ENCODE data around the gene GRWD1.

GRWD1 gene

GRCh38 chr19:48458016-48458415, 12.2 kb downstream of the GRWD1 start:
- Histone ChIP-seq H3K9me3 (ENCODE audit: low read depth, low read length) (no peaks in the 10 kb centered on the region), H3K4me3 (no peak overlapping the region), H3K36me3 (ENCODE audit: insufficient read depth, low read length) (peaks cover 45% of the 10 kb centered on the region), H3K9ac (ENCODE audit: insufficient read length) (no peak overlapping the region), H3K27ac (no peak overlapping the region)
- TF ChIP-seq FOXP2 (optimal IDR thresholded peaks at IDR 0.05; ENCODE audit: control extremely low read depth, extremely low read length, insufficient read depth) (no peak), EZH2 (IDR thresholded peaks at IDR 0.05) (no peak), POLR2AphosphoS5 (IDR thresholded peaks at IDR 0.05; ENCODE audit: borderline replicate concordance, low read depth, low read length) (no peak)
- DNase-seq (ENCODE audit: low read depth, low spot score), result no peak

GRCh38 chr19:48461651-48461981, 15.8 kb downstream of the GRWD1 start:
- H3K36me3 ChIP-seq (ENCODE audit: insufficient read depth, low read length), result peaks cover 14% of the 10 kb centered on the region
- no peak for TF ChIP-seq POLR2AphosphoS5 (IDR thresholded peaks at IDR 0.05; ENCODE audit: borderline replicate concordance, low read depth, low read length)
- TF ChIP-seq FOXP2 (optimal IDR thresholded peaks at IDR 0.05; ENCODE audit: control extremely low read depth, extremely low read length, insufficient read depth), result no peak
- no peak overlapping the region for H3K4me3 ChIP-seq
- no peak for DNase-seq (ENCODE audit: low read depth, low spot score)
- no peak overlapping the region for H3K9ac ChIP-seq (ENCODE audit: insufficient read length)
- no peak overlapping the region for H3K27ac ChIP-seq
- no peaks in the 10 kb centered on the region for H3K9me3 ChIP-seq (ENCODE audit: low read depth, low read length)

GRCh38 chr19:48461982-48462655, 16.3 kb downstream of the GRWD1 start:
- Histone ChIP-seq H3K4me3 (no peak overlapping the region), H3K9me3 (ENCODE audit: low read depth, low read length) (no peaks in the 10 kb centered on the region), H3K9ac (ENCODE audit: insufficient read length) (no peak overlapping the region), H3K36me3 (ENCODE audit: insufficient read depth, low read length) (peaks cover 10% of the 10 kb centered on the region), H3K27ac (no peak overlapping the region)
- no peak for TF ChIP-seq FOXP2 (optimal IDR thresholded peaks at IDR 0.05; ENCODE audit: control extremely low read depth, extremely low read length, insufficient read depth)
- TF ChIP-seq EZH2 (IDR thresholded peaks at IDR 0.05), result no peak
- no peak for TF ChIP-seq POLR2AphosphoS5 (IDR thresholded peaks at IDR 0.05; ENCODE audit: borderline replicate concordance, low read depth, low read length)
- DNase-seq (ENCODE audit: low read depth, low spot score), result no peak

- Histone ChIP-seq H3K27ac (peak overlapping the region; percentile 50; the same call in 1 of the 2 replicates), H3K9me3 (ENCODE audit: low read depth, low read length) (no peaks in the 10 kb centered on the region), H3K36me3 (ENCODE audit: insufficient read depth, low read length) (peaks cover 2% of the 10 kb centered on the region), H3K9ac (ENCODE audit: insufficient read length) (no peak overlapping the region), H3K4me3 (no peak overlapping the region)
- DNase-seq (ENCODE audit: low read depth, low spot score), result no peak
- TF ChIP-seq EZH2 (IDR thresholded peaks at IDR 0.05), result no peak
- no peak for TF ChIP-seq FOXP2 (optimal IDR thresholded peaks at IDR 0.05; ENCODE audit: control extremely low read depth, extremely low read length, insufficient read depth)
- no peak for TF ChIP-seq POLR2AphosphoS5 (IDR thresholded peaks at IDR 0.05; ENCODE audit: borderline replicate concordance, low read depth, low read length)
Measured at GRCh38 chr19:48465215-48465614, 19.4 kb downstream of the GRWD1 start.

GRCh38 chr19:48466561-48467325, 21.0 kb downstream of the GRWD1 start:
- Histone ChIP-seq H3K9me3 (ENCODE audit: low read depth, low read length) (no peaks in the 10 kb centered on the region), H3K4me3 (no peak overlapping the region), H3K9ac (ENCODE audit: insufficient read length) (no peak overlapping the region), H3K27ac (no peak overlapping the region), H3K36me3 (ENCODE audit: insufficient read depth, low read length) (peaks cover 17% of the 10 kb centered on the region)
- no peak for DNase-seq (ENCODE audit: low read depth, low spot score)
- TF ChIP-seq POLR2AphosphoS5 (IDR thresholded peaks at IDR 0.05; ENCODE audit: borderline replicate concordance, low read depth, low read length), result no peak
- TF ChIP-seq FOXP2 (optimal IDR thresholded peaks at IDR 0.05; ENCODE audit: control extremely low read depth, extremely low read length, insufficient read depth), result no peak
- no peak for TF ChIP-seq EZH2 (IDR thresholded peaks at IDR 0.05)

DNA sequence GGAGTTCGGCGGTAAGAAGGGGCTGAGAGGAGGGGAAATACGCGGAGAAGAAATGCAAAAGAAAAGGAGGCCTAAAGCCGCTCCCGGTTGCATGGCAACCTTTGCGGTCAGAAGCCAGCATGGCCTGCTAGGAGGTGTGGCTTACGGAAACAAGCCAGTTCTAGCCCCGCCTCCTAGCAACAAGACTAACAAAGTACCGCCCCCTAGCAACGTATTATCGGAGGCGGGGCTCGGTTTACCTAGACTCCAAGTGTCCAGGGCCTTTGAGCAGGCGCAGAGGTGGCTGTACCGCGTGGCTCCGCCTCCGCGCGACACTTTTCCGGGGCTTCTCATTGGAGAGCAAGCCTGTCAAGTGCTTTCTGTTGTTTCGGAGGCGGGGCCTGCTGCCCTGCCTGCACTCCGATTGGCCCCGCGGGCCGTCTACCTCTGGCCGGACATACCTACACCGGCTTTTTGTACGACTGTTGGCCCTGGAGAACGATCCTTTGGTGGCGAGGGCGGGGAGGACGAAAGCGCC, 23.0 kb downstream of the GRWD1 start:
- DNase-seq (ENCODE audit: low read depth, low spot score), result peak; percentile 99
- Histone ChIP-seq H3K9me3 (ENCODE audit: low read depth, low read length) (no peaks in the 10 kb centered on the region), H3K4me3 (peak overlapping the region; percentile 93), H3K36me3 (ENCODE audit: insufficient read depth, low read length) (peaks cover 37% of the 10 kb centered on the region), H3K27ac (peak overlapping the region; percentile 98), H3K9ac (ENCODE audit: insufficient read length) (peak overlapping the region; percentile 99)
- TF ChIP-seq POLR2AphosphoS5 (IDR thresholded peaks at IDR 0.05; ENCODE audit: borderline replicate concordance, low read depth, low read length) (no peak), FOXP2 (optimal IDR thresholded peaks at IDR 0.05; ENCODE audit: control extremely low read depth, extremely low read length, insufficient read depth) (peak; percentile 87), EZH2 (IDR thresholded peaks at IDR 0.05) (no peak)

GRCh38 chr19:48469289-48469881, 23.6 kb downstream of the GRWD1 start, which contains the start of gene CYTH2:
Gene CYTH2, plus strand, starts transcription at chr19:48469369. Its CDS starts 139 bp downstream, at chr19:48469508.
- H3K4me3 ChIP-seq, result peak within 1 kb of the TSS; percentile 93
- H3K9me3 ChIP-seq (ENCODE audit: low read depth, low read length), result no peaks in the 10 kb centered on the region
- peak; percentile 95 for TF ChIP-seq POLR2AphosphoS5 (IDR thresholded peaks at IDR 0.05; ENCODE audit: borderline replicate concordance, low read depth, low read length)
- TF ChIP-seq FOXP2 (optimal IDR thresholded peaks at IDR 0.05; ENCODE audit: control extremely low read depth, extremely low read length, insufficient read depth), result no peak
- no peak for TF ChIP-seq EZH2 (IDR thresholded peaks at IDR 0.05)
- H3K9ac ChIP-seq (ENCODE audit: insufficient read length), result peak within 1 kb of the TSS; percentile 99
- H3K27ac ChIP-seq, result peak within 1 kb of the TSS; percentile 98
- DNase-seq (ENCODE audit: low read depth, low spot score), result no peak
- peaks cover 43% of the 10 kb centered on the region for H3K36me3 ChIP-seq (ENCODE audit: insufficient read depth, low read length)

All from SK-N-MC (cell line).